HL-60 (cell line): ENCODE data around the gene ARHGAP40.

ENCODE experiments used
- DNase-seq, 2 experiments: peaks; one replicate each; pipeline ENCODE4 v3.0.0-alpha.2; 2010 to 2020; ENCODE audit warnings: low read depth in 1 of 2, low spot score in 1 of 2
- H3K27ac ChIP-seq: fragments of 250-450 bp; sonication (Bioruptor Pico); replicated peaks from 2 replicates; pipeline ENCODE4 v1.5.1; 2020; ENCODE audit warnings: mild to moderate bottlenecking, moderate library complexity
- H3K27me3 ChIP-seq: fragments of 250-450 bp; sonication (Bioruptor Pico); 2 replicates; pipeline ENCODE4 v1.5.1; 2021; ENCODE audit warnings: mild to moderate bottlenecking, moderate library complexity; ENCODE audit not compliant: insufficient read depth, poor library complexity, severe bottlenecking
- H3K4me3 ChIP-seq: replicated peaks from 2 replicates; pipeline ENCODE4 v1.5.1; 2011; ENCODE audit warnings: mild to moderate bottlenecking, control low read depth, low read length; ENCODE audit not compliant: insufficient read depth
- GABPA ChIP-seq: IDR thresholded peaks from 2 replicates; pipeline ENCODE4 v1.6.1; 2012; ENCODE audit warnings: low read depth
- POLR2AphosphoS5 ChIP-seq: IDR thresholded peaks from 2 replicates; pipeline ENCODE4 v1.6.1; 2012; ENCODE audit warnings: low read depth
- SPI1 ChIP-seq: IDR thresholded peaks from 2 replicates; pipeline ENCODE4 v1.6.1; 2012; ENCODE audit warnings: low read depth, mild to moderate bottlenecking, borderline replicate concordance
- TF ChIP-seq, protein P1 (sequence below): IDR thresholded peaks from 2 replicates; pipeline ENCODE4 v1.6.1; 2012; ENCODE audit warnings: low read depth; ENCODE audit not compliant: insufficient replicate concordance
- TF ChIP-seq, protein P2 (sequence below): IDR thresholded peaks from one replicate; pipeline ENCODE4 v1.5.1; 2011; ENCODE audit warnings: low read length, control low read depth, inconsistent platforms; ENCODE audit not compliant: insufficient read depth

Gene ARHGAP40

DNA sequence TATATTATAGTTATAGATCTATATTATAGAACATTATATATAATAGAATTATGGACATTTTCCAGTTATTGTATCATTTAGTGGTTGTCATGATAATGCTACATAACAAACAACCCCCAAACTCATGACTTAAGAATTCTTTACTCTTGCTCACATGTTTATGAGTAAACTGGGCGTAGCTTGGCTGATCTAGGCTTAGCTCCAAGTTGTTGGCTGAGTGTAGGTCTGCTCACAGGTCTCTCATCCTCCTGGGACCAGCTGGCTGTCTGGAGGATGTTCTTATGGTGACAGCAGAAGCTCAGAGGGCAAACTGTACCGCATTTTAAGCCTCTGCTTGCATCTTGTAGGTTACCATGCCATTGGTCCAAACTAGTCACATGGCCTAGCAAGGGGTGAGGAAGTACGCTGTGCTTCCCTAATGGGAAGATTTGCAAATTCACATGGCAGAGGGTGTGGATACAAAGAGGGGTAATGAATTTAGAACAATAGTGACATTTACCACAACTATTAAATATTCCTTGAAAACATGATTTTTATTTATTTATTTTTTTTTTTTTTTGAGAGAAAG is 34.2 kb downstream of the ARHGAP40 start:
- H3K27ac ChIP-seq: no peak overlapping the region
- no peaks in the 10 kb centered on the region for H3K27me3 ChIP-seq
- TF ChIP-seq, protein P1, sequence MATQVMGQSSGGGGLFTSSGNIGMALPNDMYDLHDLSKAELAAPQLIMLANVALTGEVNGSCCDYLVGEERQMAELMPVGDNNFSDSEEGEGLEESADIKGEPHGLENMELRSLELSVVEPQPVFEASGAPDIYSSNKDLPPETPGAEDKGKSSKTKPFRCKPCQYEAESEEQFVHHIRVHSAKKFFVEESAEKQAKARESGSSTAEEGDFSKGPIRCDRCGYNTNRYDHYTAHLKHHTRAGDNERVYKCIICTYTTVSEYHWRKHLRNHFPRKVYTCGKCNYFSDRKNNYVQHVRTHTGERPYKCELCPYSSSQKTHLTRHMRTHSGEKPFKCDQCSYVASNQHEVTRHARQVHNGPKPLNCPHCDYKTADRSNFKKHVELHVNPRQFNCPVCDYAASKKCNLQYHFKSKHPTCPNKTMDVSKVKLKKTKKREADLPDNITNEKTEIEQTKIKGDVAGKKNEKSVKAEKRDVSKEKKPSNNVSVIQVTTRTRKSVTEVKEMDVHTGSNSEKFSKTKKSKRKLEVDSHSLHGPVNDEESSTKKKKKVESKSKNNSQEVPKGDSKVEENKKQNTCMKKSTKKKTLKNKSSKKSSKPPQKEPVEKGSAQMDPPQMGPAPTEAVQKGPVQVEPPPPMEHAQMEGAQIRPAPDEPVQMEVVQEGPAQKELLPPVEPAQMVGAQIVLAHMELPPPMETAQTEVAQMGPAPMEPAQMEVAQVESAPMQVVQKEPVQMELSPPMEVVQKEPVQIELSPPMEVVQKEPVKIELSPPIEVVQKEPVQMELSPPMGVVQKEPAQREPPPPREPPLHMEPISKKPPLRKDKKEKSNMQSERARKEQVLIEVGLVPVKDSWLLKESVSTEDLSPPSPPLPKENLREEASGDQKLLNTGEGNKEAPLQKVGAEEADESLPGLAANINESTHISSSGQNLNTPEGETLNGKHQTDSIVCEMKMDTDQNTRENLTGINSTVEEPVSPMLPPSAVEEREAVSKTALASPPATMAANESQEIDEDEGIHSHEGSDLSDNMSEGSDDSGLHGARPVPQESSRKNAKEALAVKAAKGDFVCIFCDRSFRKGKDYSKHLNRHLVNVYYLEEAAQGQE: no peak
- no peak for TF ChIP-seq SPI1
- TF ChIP-seq GABPA: no peak
- no peak for TF ChIP-seq POLR2AphosphoS5
- TF ChIP-seq, protein P2, sequence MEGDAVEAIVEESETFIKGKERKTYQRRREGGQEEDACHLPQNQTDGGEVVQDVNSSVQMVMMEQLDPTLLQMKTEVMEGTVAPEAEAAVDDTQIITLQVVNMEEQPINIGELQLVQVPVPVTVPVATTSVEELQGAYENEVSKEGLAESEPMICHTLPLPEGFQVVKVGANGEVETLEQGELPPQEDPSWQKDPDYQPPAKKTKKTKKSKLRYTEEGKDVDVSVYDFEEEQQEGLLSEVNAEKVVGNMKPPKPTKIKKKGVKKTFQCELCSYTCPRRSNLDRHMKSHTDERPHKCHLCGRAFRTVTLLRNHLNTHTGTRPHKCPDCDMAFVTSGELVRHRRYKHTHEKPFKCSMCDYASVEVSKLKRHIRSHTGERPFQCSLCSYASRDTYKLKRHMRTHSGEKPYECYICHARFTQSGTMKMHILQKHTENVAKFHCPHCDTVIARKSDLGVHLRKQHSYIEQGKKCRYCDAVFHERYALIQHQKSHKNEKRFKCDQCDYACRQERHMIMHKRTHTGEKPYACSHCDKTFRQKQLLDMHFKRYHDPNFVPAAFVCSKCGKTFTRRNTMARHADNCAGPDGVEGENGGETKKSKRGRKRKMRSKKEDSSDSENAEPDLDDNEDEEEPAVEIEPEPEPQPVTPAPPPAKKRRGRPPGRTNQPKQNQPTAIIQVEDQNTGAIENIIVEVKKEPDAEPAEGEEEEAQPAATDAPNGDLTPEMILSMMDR: no peak
- peak; percentile 40 to 61 for DNase-seq
- no peak overlapping the region for H3K4me3 ChIP-seq

DNA sequence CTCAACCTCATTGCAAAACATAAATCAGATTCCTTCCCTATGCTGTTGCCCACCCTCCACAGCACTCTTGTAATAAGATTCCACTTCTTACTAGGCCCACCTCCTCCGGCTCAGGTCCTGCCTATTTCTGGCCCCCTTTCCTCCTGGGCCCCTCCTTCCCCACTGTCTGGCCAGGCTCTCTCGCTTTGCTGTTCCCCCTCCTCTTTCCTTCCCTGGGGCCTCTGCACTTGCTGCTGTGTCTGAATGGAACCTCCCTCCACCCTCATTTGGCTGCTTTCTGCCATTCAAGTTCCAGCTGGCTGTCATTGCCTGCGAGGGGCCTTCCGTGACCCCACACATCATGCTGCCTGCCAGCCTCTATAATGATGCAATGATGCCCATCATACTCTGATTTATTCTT is 38.9 kb downstream of the ARHGAP40 start:
- no peak for DNase-seq
- Histone ChIP-seq H3K27ac (no peak overlapping the region), H3K4me3 (no peak overlapping the region), H3K27me3 (no peaks in the 10 kb centered on the region)
- TF ChIP-seq SPI1: no peak
- TF ChIP-seq, protein P2: no peak
- TF ChIP-seq, protein P1: no peak
- no peak for TF ChIP-seq GABPA
- no peak for TF ChIP-seq POLR2AphosphoS5

DNA sequence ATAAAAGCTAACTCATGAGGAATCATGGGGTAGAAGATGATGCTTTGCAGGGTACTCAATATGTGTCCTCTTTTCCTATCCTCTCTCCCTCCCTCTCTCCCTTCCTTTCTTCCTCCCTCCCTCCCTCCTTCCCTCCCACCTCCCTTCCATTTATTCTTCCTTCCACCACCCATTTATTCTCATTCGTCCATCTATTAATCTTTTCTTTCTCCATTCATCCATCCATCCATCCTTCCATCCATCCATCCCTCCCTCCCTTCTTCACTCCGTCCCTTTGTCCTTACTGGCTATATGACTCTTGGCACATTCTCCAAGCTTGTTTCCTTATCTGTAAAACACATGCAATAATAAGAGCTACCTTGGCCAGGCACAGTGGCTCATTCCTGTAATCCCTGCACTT is 40.9 kb downstream of the ARHGAP40 start:
- TF ChIP-seq, protein P1: no peak
- TF ChIP-seq GABPA: no peak
- no peak for TF ChIP-seq POLR2AphosphoS5
- TF ChIP-seq, protein P2: no peak
- no peak for TF ChIP-seq SPI1
- no peak for DNase-seq
- Histone ChIP-seq H3K27me3 (peaks cover 10% of the 10 kb centered on the region), H3K4me3 (no peak overlapping the region), H3K27ac (no peak overlapping the region)
